ENCODE data around the gene HOXB5.

DNA sequence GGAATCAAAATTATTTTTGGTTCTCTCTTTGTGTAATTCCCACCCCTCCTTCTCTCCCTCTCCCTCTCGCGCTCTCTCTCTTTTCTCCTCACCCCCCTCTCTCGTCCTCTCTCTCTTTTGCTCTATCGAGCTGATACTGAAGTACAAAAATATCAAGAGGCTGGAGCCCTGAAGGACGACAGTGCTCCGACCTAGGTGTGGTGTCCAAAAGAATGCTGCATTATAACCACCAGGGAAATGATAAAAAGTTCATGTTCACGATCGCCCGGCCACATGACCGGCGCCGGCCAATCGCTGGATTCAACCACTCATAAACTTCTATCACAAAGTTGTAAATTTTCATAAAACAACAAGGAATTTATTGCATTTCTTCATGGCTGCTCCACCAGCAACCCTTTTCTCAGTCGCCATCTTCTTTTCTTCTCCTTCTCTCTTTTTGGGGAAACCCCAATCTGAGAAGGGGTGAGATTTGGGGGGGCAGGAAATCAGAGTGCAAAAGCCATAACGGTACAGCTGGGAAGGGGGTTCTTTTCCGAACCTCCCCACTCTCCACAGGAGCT, 11.3 kb upstream of the HOXB5 start, which contains the start of gene HOXB6:
- TF ChIP-seq EZH2 (IDR thresholded peaks at IDR 0.05; ENCODE audit: low read length, unreplicated experiment), result no peak
- TF ChIP-seq, protein P1, sequence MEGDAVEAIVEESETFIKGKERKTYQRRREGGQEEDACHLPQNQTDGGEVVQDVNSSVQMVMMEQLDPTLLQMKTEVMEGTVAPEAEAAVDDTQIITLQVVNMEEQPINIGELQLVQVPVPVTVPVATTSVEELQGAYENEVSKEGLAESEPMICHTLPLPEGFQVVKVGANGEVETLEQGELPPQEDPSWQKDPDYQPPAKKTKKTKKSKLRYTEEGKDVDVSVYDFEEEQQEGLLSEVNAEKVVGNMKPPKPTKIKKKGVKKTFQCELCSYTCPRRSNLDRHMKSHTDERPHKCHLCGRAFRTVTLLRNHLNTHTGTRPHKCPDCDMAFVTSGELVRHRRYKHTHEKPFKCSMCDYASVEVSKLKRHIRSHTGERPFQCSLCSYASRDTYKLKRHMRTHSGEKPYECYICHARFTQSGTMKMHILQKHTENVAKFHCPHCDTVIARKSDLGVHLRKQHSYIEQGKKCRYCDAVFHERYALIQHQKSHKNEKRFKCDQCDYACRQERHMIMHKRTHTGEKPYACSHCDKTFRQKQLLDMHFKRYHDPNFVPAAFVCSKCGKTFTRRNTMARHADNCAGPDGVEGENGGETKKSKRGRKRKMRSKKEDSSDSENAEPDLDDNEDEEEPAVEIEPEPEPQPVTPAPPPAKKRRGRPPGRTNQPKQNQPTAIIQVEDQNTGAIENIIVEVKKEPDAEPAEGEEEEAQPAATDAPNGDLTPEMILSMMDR (conservative IDR thresholded peaks at IDR 0.05; ENCODE audit: low read depth, low read length), result no peak

Data from PC-3 (cell line).